GM21619 (cell line): ENCODE results near the gene LRRC27.

Experiments used
- ATAC-seq: cut with Tn5 transposase; IDR thresholded peaks from one replicate; pipeline ENCODE4 v1.9.1; 2021; ENCODE audit not compliant: unreplicated experiment

Gene LRRC27

GRCh38 chr10:132300582-132300981, 31.4 kb upstream of the LRRC27 start:
- no peak for ATAC-seq

- ATAC-seq = no peak
Measured at GRCh38 chr10:132301371-132302330, 30.3 kb upstream of the LRRC27 start.

- no peak for ATAC-seq
Measured at GRCh38 chr10:132302421-132303310, 29.3 kb upstream of the LRRC27 start.

GRCh38 chr10:132303361-132304115, 28.5 kb upstream of the LRRC27 start:
- no peak for ATAC-seq

- ATAC-seq = no peak
Measured at GRCh38 chr10:132304756-132305509, 27.1 kb upstream of the LRRC27 start.

- ATAC-seq = no peak
Measured at GRCh38 chr10:132305654-132306342, 26.2 kb upstream of the LRRC27 start.

- ATAC-seq = no peak
Measured at GRCh38 chr10:132306343-132306685, 25.7 kb upstream of the LRRC27 start.

- ATAC-seq = peak; percentile 15
Measured at GRCh38 chr10:132306864-132307751, 24.9 kb upstream of the LRRC27 start.

- ATAC-seq = peak; percentile 71
Measured at GRCh38 chr10:132307823-132308586, 24.0 kb upstream of the LRRC27 start, which contains the start of gene STK32C. Gene STK32C, minus strand, starts transcription at chr10:132307950. Its CDS starts 117 bp downstream, at chr10:132307833.

- ATAC-seq = no peak
Measured at GRCh38 chr10:132308587-132309470, 23.2 kb upstream of the LRRC27 start.

- no peak for ATAC-seq
Measured at GRCh38 chr10:132309471-132309865, 22.5 kb upstream of the LRRC27 start.

GRCh38 chr10:132309879-132310591, 22.0 kb upstream of the LRRC27 start:
- ATAC-seq = no peak

- ATAC-seq = no peak
Measured at GRCh38 chr10:132310701-132311337, 21.2 kb upstream of the LRRC27 start.

- ATAC-seq = no peak
Measured at GRCh38 chr10:132311338-132311939, 20.6 kb upstream of the LRRC27 start.

- ATAC-seq = no peak
Measured at GRCh38 chr10:132313305-132313704, 18.7 kb upstream of the LRRC27 start.
